GM20431 (cell line): ENCODE data around the gene HMBS.
"Not testable (repeated sequence)": the region's sequence is repeated elsewhere in the genome, so short reads cannot be mapped to it uniquely, and the experiment has no call there.

Source experiments
- in situ Hi-C: fragments of 300-500 bp; cut with MseI, MboI; formaldehyde crosslinking; loops from one replicate; pipeline ENCODE4 v1.15.0; 2020; ENCODE audit warnings: low sequenced_read_pairs; ENCODE audit not compliant: unreplicated experiment

HMBS gene

DNA sequence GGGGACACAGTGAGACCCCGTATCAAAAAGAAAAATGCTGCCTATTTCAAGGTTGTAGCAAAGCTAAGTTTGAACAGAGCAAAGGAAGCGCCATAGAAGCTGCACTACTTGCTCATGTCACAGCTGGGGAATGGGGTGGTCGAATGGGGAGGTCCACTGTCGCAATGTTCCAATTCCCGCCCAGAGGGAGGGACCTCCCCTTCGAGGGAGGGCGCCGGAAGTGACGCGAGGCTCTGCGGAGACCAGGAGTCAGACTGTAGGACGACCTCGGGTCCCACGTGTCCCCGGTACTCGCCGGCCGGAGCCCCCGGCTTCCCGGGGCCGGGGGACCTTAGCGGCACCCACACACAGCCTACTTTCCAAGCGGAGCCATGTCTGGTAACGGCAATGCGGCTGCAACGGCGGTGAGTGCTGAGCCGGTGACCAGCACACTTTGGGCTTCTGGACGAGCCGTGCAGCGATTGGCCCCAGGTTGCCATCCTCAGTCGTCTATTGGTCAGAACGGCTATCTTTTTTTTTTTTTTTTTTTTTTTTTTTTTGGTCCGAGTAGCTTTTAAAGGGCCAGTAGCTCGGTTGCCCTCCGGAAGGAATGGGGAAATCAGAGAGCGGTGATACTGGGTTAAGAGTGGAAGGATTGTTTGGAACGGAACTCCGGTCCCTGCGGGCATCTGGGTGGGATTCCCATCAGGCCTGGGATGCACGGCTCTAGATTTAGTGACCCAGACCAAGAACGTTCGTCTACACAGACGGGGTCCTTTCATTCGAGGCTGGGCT is at the start of gene HMBS:
HMBS (plus strand) TSS at position 219 of the 774 bp plus-strand sequence; CDS start at position 372, 153 bp downstream.
- in situ Hi-C loops = no loop called here

DNA sequence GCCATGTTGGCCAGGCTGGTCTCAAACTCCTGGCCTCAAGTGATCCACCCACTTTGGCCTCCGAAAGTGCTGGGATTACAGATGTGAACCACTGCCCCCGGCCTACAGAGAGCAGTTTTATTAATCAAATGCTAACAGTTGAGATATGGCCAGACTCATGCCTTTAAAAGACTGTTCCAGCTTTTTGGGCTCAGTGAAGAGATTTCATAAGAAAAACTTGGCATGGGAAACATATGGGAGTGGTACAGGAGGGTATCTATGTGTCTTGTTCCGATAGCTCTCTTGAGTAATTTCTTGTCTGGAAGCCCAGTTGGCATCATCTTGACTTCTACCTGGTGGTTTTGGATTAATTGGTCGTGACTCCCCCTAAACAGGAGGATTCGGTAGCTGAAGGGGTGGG is 45.8 kb upstream of the HMBS start:
- in situ Hi-C loops = no loop called here

GRCh38 chr11:119039471-119039870 is 45.2 kb upstream of the HMBS start:
- in situ Hi-C loops = not testable (repeated sequence)

GRCh38 chr11:119041821-119042514 is 42.7 kb upstream of the HMBS start:
- in situ Hi-C loops = no loop called here

- in situ Hi-C loops = no loop called here
Observed at GRCh38 chr11:119042927-119043326, 41.8 kb upstream of the HMBS start.

DNA sequence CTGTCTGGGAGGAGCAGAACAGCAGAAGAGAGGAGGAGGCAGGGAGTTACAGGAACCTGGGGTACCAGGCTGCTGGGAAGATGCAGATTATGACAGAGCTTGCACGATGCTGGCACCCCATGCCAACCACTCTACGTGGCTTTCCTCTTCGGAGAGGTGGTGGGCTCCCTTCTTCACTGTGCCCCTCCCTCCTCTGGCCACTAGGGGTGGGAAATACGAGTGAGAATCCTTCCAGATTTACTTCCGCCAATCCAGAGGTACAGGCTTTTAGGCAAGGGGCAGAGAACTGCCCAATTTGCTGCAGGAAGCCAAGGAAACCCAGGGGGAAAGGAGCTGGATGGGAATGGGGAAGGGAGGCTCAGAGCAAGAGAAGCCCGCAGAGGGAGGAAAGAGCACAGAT is 40.0 kb upstream of the HMBS start:
- in situ Hi-C loops = no loop called here

DNA sequence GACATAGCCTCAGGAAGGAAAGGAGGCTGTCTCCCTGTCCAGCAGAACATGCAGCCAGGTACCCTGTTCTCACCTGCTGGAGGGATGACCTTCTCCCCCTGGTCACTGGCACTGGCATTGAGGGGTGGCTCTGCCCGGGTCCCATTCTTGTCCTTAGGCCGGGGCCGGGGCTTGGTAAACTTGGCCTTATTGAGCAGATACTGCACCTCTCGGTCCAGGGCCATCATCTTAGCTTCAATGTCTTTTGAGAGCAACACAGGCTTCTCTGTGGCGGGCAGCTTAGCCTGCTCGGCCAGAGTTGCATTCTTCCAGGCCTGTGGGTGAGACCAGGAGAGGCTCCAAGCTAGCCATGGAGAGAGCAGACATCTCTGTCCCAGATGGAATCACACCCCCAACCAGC is 38.2 kb upstream of the HMBS start:
- in situ Hi-C loops = no loop called here

DNA sequence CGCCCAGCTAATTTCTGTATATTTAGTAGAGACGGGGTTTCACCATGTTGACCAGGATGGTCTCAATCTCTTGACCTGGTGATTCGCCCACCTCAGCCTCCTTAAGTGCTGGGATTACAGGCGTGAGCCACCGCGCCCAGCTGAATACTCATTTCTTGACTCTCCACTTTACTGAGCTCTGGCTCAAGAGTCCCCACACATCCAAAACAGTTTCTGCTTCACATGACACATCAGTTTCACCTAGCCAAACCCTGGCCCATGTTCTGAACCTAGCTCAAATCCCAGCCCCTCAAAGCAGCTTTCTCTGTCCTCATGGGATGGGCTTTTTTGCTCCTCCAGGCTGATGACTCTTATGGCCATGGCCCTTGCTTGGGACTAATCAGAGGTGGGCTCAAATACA is 37.5 kb upstream of the HMBS start:
- in situ Hi-C loops = no loop called here

- in situ Hi-C loops = no loop called here
Observed at GRCh38 chr11:119048644-119049043, 36.0 kb upstream of the HMBS start.

GRCh38 chr11:119049081-119049480 is 35.6 kb upstream of the HMBS start:
- in situ Hi-C loops = no loop called here

- in situ Hi-C loops = no loop called here
Observed at GRCh38 chr11:119051440-119052162, 33.1 kb upstream of the HMBS start.

- in situ Hi-C loops = no loop called here
Observed at GRCh38 chr11:119052163-119052814, 32.4 kb upstream of the HMBS start.

DNA sequence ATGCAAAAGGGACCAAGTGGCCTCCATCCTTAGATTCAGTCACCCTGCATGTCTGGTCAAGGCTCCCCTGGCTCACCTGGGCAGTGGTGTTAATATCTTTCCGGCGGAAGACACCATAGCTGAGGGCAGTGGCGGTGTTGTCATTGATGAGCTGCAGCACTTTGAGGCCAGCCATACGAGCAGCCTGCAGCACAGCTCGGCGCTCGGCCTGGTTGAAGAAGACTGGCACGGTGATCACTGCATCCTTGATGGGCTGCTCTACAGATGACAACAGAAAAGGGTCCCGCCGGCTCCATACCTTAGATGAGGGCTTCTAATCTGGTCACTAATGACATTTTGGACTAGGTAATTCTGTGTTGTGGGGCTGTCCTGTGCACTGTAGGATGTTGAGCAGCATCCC is 30.3 kb upstream of the HMBS start:
- in situ Hi-C loops = no loop called here

DNA sequence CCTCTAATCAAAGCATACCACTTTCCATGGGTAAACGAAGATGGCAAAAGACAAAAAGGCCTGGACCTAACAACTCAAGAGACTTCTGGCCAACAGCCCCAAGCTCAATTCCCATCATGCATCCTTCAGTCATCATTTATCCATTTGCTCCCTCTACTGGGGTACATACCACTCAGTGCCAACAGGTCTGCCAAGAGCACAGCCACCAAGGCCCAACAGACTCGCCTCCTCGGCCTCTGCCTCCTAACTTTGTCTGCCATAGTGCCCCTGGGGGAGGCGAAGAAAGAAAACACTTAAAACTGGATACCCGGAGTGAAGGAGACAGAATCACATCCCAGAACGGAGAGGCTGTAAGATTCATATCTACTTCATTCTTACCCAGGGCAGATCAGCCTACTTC is 28.8 kb upstream of the HMBS start:
- in situ Hi-C loops = no loop called here

- in situ Hi-C loops = no loop called here
Observed at GRCh38 chr11:119056421-119056999, 28.2 kb upstream of the HMBS start.

GRCh38 chr11:119057000-119057769 is 27.5 kb upstream of the HMBS start, which contains the start of gene HYOU1:
TSS of gene HYOU1 (minus strand) at chr11:119057205. CDS start at chr11:119056160, 1,045 bp downstream.
- in situ Hi-C loops = no loop called here

DNA sequence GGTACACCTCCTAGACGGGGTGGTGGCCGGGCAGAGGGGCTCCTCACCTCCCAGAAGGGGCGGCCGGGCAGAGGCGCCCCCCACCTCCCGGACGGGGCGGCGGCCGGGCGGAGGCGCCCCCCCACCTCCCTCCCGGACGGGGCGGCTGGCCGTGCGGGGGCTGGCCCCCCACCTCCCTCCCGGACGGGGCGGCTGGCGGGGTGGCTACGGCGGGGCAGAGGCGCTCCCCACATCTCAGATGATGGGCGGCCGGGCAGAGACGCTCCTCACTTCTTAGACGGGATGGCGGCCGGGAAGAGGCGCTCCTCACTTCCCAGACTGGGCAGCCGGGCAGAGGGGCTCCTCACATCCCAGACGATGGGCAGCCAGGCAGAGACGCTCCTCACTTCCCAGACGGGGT is 25.6 kb upstream of the HMBS start:
- in situ Hi-C loops = not testable (repeated sequence)

DNA sequence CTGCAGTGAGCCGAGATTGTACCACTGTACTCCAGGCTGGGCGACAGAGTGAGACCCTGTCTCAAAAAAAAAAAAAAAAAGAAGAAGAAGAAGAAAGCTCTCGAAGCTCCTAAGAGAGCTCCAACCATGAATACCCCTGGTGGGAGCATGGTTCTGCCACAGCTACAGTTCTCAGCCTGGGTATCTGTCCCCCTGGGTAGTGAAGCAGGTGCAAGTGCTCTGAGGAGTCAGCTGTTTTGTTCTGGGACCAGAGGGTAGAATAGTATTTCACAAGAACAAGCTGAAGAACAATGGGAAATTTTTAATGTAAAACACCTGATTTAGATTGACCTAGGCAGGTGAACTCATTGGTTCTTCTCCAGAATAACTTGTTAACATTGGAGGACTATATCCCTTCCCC is 23.4 kb upstream of the HMBS start:
- in situ Hi-C loops = no loop called here

DNA sequence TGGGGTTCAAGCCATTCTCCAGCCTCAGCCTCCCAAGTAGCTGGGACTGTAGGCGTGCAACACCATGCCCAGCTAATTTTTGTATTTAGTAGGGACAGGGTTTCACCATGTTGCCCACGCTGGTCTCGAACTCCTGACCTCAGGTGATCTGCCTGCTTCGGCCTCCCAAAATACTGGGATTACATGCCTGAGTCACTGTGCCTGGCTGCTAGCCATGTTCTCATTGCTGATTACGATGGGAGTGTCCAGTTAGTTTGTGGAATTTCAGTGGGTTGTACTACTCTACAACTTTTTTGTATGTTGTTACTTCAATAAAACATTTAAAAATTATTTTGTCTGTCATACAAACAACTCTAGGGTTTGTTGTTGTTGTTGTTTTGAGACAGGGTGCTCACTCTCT is 21.9 kb upstream of the HMBS start:
- in situ Hi-C loops = no loop called here
